SK-N-SH treated with all-trans-retinoic acid at 6 μM for 48 hours (cell line): ENCODE results near the gene FMN1.
A peak's percentile ranks its signal among the peaks of the same experiment; 100 is the strongest.

Experiments used
- ATAC-seq: fragments of 200-7000 bp; cut with Tn5 transposase; 3 replicates; pipeline ENCODE4 v1.9.1; 2020; ENCODE audit warnings: mild to moderate bottlenecking, moderate library complexity
- ARNTL ChIP-seq: fragments of 450-650 bp; formaldehyde crosslinking; IDR thresholded peaks from 2 replicates; pipeline ENCODE4 v1.5.0; 2020; ENCODE audit warnings: low read depth, mild to moderate bottlenecking, moderate library complexity, borderline replicate concordance
- CSDC2 ChIP-seq: fragments of 250-450 bp; sonication (Bioruptor Pico); IDR thresholded peaks from 2 replicates; pipeline ENCODE4 v1.5.0; 2020; ENCODE audit warnings: mild to moderate bottlenecking, moderate library complexity
- ESRRG ChIP-seq: fragments of 250-450 bp; sonication (Bioruptor Pico); IDR thresholded peaks from 2 replicates; pipeline ENCODE4 v1.6.1; 2021; ENCODE audit warnings: mild to moderate bottlenecking
- GLIS3 ChIP-seq: fragments of 250-450 bp; sonication (Bioruptor Pico); IDR thresholded peaks from 2 replicates; pipeline ENCODE4 v1.5.0; 2020; ENCODE audit warnings: mild to moderate bottlenecking, moderate library complexity
- ISL1 ChIP-seq: fragments of 250-450 bp; sonication (Bioruptor Pico); IDR thresholded peaks from 2 replicates; pipeline ENCODE4 v2.1.2; 2022; ENCODE audit warnings: mild to moderate bottlenecking, moderate library complexity
- PPARA ChIP-seq: fragments of 250-450 bp; sonication (Bioruptor Pico); IDR thresholded peaks from 2 replicates; pipeline ENCODE4 v1.5.0; 2020; ENCODE audit warnings: mild to moderate bottlenecking, borderline replicate concordance
- RARB ChIP-seq: fragments of 250-450 bp; sonication (Bioruptor Pico); IDR thresholded peaks from 2 replicates; pipeline ENCODE4 v1.8.0; 2021; ENCODE audit warnings: mild to moderate bottlenecking, moderate library complexity
- TCF4 ChIP-seq: fragments of 250-450 bp; sonication (Bioruptor Pico); IDR thresholded peaks from 2 replicates; pipeline ENCODE4 v1.8.0; 2021; ENCODE audit warnings: mild to moderate bottlenecking, moderate library complexity, borderline replicate concordance
- TOX ChIP-seq: fragments of 250-450 bp; sonication (Bioruptor Pico); IDR thresholded peaks from 2 replicates; pipeline ENCODE4 v1.8.0; 2021; ENCODE audit warnings: mild to moderate bottlenecking, moderate library complexity, borderline replicate concordance
- ZC3H10 ChIP-seq: fragments of 250-450 bp; sonication (Bioruptor Pico); IDR thresholded peaks from 2 replicates; pipeline ENCODE4 v1.5.1; 2021; ENCODE audit warnings: mild to moderate bottlenecking, moderate library complexity
- ZFP3 ChIP-seq: fragments of 250-450 bp; sonication (Bioruptor Pico); IDR thresholded peaks from 2 replicates; pipeline ENCODE4 v1.5.0; 2020; ENCODE audit warnings: mild to moderate bottlenecking, moderate library complexity
- ZFP30 ChIP-seq: fragments of 450-650 bp; formaldehyde crosslinking; IDR thresholded peaks from 2 replicates; pipeline ENCODE4 v1.5.0; 2022; ENCODE audit warnings: mild to moderate bottlenecking, moderate library complexity
- ZNF565 ChIP-seq: fragments of 450-650 bp; formaldehyde crosslinking; conservative IDR thresholded peaks from 2 replicates; pipeline ENCODE4 v1.5.0; 2020; ENCODE audit warnings: low read depth, mild to moderate bottlenecking, moderate library complexity
- ZNF70 ChIP-seq: fragments of 450-650 bp; formaldehyde crosslinking; IDR thresholded peaks from 2 replicates; pipeline ENCODE4 v1.5.0; 2020; ENCODE audit warnings: mild to moderate bottlenecking, moderate library complexity
- ZNF8 ChIP-seq: fragments of 450-650 bp; formaldehyde crosslinking; IDR thresholded peaks from 2 replicates; pipeline ENCODE4 v1.5.0; 2020; ENCODE audit warnings: mild to moderate bottlenecking, moderate library complexity
- TF ChIP-seq, protein P1 (sequence below): fragments of 250-450 bp; sonication (Bioruptor Pico); IDR thresholded peaks from 2 replicates; pipeline ENCODE4 v1.5.1; 2020; ENCODE audit warnings: low read depth, mild to moderate bottlenecking, moderate library complexity
- TF ChIP-seq, protein P2 (sequence below): fragments of 250-450 bp; sonication (Bioruptor Pico); IDR thresholded peaks from 2 replicates; pipeline ENCODE4 v1.8.0; 2021; ENCODE audit warnings: low read depth, mild to moderate bottlenecking, moderate library complexity, borderline replicate concordance
- TF ChIP-seq, protein P3 (sequence below): fragments of 250-450 bp; sonication (Bioruptor Pico); IDR thresholded peaks from 2 replicates; pipeline ENCODE4 v1.5.1; 2021; ENCODE audit warnings: mild to moderate bottlenecking, moderate library complexity
- TF ChIP-seq, protein P4 (sequence below): fragments of 250-450 bp; sonication (Bioruptor Pico); IDR thresholded peaks from 2 replicates; pipeline ENCODE4 v1.8.0; 2020; ENCODE audit warnings: mild to moderate bottlenecking, moderate library complexity, borderline replicate concordance
- TF ChIP-seq, protein P5 (sequence below): fragments of 250-450 bp; sonication (Bioruptor Pico); IDR thresholded peaks from 2 replicates; pipeline ENCODE4 v1.5.0; 2020; ENCODE audit warnings: mild to moderate bottlenecking, moderate library complexity

FMN1 gene

DNA sequence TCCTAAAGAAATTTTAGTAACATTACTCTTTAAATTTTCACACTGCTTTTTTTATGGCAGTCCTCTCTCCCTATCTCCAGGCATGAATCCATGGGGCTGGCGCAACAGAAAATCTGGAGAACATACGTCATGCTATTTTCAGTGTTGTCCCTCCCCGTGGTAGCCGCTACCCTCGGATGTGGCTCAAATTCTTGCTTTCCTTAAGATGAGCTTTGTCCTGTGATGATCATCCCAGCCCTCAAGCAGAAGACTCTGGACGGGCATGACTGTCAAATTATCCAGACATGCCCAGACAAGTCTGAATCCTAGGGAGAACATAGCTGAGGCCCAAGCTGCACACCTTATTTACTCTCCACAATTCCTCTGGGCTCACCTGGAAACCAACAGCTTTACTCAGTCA is 49.1 kb downstream of the FMN1 start:
- TF ChIP-seq ISL1 (CRISPR knock-in tag): no peak
- no peak for TF ChIP-seq PPARA (CRISPR knock-in tag)
- no peak for TF ChIP-seq ARNTL (CRISPR knock-in tag)
- TF ChIP-seq ZNF70 (CRISPR knock-in tag): no peak
- TF ChIP-seq RARB (CRISPR knock-in tag): no peak
- no peak for TF ChIP-seq TCF4 (CRISPR knock-in tag)
- TF ChIP-seq, protein P1, sequence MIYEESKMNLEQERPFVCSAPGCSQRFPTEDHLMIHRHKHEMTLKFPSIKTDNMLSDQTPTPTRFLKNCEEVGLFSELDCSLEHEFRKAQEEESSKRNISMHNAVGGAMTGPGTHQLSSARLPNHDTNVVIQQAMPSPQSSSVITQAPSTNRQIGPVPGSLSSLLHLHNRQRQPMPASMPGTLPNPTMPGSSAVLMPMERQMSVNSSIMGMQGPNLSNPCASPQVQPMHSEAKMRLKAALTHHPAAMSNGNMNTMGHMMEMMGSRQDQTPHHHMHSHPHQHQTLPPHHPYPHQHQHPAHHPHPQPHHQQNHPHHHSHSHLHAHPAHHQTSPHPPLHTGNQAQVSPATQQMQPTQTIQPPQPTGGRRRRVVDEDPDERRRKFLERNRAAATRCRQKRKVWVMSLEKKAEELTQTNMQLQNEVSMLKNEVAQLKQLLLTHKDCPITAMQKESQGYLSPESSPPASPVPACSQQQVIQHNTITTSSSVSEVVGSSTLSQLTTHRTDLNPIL (CRISPR knock-in tag): no peak

DNA sequence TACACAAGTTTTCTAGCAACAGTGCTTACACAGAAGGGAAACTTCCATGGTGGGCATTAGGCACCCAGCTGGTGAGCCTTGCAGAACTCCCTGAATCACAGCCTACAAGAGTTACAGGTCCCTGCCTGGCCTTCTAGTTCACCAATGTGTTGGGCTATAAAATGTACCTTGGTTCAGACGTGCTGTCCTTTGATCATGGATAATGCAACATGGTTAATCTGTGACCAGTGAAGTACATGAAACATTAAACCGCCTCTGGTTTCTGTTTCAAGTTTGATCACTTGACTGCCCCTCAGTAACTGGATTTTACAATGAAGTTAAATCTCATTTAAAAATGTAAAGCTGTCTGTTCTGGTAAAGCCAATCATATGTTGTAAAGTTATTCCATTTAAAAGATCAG is 51.8 kb downstream of the FMN1 start:
- no peak for ATAC-seq

More for the DNA sequence above, 49.1 kb downstream of the FMN1 start:
- no peak for ATAC-seq

DNA sequence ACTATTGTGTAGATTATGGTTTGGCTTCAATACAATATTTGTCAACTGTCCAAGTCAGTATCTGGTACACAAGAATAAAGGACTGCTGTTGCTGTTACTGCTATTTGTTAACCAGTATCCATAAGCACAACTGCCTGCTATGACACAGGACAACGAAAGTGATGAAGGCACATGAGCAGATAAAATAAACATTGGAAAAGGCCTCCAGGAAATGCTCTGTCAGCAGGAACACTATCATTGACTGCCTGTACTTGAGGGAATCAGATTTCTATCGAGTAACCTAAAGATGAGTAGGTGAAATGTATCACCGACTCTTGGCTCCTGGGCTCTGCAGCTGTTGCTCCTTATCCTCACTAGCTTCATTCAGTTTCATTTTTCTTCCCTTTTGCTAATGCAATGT is 56.5 kb downstream of the FMN1 start:
- peak; percentile 4; the same call in 1 of the 3 replicates for ATAC-seq
- TF ChIP-seq, protein P1 (CRISPR knock-in tag): no peak
- TF ChIP-seq, protein P2, sequence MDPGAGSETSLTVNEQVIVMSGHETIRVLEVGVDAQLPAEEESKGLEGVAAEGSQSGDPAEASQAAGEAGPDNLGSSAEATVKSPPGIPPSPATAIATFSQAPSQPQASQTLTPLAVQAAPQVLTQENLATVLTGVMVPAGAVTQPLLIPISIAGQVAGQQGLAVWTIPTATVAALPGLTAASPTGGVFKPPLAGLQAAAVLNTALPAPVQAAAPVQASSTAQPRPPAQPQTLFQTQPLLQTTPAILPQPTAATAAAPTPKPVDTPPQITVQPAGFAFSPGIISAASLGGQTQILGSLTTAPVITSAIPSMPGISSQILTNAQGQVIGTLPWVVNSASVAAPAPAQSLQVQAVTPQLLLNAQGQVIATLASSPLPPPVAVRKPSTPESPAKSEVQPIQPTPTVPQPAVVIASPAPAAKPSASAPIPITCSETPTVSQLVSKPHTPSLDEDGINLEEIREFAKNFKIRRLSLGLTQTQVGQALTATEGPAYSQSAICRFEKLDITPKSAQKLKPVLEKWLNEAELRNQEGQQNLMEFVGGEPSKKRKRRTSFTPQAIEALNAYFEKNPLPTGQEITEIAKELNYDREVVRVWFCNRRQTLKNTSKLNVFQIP: no peak
- TF ChIP-seq ISL1 (CRISPR knock-in tag) (no peak), ZFP30 (no peak), CSDC2 (no peak), ZNF8 (CRISPR knock-in tag) (no peak), GLIS3 (CRISPR knock-in tag) (no peak), ZC3H10 (CRISPR knock-in tag) (no peak), ESRRG (CRISPR knock-in tag) (no peak), RARB (CRISPR knock-in tag) (no peak), ZFP3 (CRISPR knock-in tag) (no peak), ARNTL (CRISPR knock-in tag) (no peak), TOX (CRISPR knock-in tag) (no peak)
- TF ChIP-seq, protein P3, sequence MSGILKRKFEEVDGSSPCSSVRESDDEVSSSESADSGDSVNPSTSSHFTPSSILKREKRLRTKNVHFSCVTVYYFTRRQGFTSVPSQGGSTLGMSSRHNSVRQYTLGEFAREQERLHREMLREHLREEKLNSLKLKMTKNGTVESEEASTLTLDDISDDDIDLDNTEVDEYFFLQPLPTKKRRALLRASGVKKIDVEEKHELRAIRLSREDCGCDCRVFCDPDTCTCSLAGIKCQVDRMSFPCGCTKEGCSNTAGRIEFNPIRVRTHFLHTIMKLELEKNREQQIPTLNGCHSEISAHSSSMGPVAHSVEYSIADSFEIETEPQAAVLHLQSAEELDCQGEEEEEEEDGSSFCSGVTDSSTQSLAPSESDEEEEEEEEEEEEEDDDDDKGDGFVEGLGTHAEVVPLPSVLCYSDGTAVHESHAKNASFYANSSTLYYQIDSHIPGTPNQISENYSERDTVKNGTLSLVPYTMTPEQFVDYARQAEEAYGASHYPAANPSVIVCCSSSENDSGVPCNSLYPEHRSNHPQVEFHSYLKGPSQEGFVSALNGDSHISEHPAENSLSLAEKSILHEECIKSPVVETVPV (CRISPR knock-in tag): no peak
- TF ChIP-seq, protein P4, sequence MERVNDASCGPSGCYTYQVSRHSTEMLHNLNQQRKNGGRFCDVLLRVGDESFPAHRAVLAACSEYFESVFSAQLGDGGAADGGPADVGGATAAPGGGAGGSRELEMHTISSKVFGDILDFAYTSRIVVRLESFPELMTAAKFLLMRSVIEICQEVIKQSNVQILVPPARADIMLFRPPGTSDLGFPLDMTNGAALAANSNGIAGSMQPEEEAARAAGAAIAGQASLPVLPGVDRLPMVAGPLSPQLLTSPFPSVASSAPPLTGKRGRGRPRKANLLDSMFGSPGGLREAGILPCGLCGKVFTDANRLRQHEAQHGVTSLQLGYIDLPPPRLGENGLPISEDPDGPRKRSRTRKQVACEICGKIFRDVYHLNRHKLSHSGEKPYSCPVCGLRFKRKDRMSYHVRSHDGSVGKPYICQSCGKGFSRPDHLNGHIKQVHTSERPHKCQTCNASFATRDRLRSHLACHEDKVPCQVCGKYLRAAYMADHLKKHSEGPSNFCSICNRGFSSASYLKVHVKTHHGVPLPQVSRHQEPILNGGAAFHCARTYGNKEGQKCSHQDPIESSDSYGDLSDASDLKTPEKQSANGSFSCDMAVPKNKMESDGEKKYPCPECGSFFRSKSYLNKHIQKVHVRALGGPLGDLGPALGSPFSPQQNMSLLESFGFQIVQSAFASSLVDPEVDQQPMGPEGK (CRISPR knock-in tag): no peak

More for the DNA sequence above, 51.8 kb downstream of the FMN1 start:
- TF ChIP-seq ZNF565 (CRISPR knock-in tag) (no peak), TCF4 (CRISPR knock-in tag) (no peak), RARB (CRISPR knock-in tag) (no peak), ZFP30 (no peak), TOX (CRISPR knock-in tag) (no peak), ESRRG (CRISPR knock-in tag) (no peak), ZNF8 (CRISPR knock-in tag) (no peak), ZNF70 (CRISPR knock-in tag) (no peak)
- TF ChIP-seq, protein P5, sequence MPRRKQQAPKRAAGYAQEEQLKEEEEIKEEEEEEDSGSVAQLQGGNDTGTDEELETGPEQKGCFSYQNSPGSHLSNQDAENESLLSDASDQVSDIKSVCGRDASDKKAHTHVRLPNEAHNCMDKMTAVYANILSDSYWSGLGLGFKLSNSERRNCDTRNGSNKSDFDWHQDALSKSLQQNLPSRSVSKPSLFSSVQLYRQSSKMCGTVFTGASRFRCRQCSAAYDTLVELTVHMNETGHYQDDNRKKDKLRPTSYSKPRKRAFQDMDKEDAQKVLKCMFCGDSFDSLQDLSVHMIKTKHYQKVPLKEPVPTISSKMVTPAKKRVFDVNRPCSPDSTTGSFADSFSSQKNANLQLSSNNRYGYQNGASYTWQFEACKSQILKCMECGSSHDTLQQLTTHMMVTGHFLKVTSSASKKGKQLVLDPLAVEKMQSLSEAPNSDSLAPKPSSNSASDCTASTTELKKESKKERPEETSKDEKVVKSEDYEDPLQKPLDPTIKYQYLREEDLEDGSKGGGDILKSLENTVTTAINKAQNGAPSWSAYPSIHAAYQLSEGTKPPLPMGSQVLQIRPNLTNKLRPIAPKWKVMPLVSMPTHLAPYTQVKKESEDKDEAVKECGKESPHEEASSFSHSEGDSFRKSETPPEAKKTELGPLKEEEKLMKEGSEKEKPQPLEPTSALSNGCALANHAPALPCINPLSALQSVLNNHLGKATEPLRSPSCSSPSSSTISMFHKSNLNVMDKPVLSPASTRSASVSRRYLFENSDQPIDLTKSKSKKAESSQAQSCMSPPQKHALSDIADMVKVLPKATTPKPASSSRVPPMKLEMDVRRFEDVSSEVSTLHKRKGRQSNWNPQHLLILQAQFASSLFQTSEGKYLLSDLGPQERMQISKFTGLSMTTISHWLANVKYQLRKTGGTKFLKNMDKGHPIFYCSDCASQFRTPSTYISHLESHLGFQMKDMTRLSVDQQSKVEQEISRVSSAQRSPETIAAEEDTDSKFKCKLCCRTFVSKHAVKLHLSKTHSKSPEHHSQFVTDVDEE (CRISPR knock-in tag): no peak
- TF ChIP-seq, protein P3 (CRISPR knock-in tag): no peak
